Fibroblast of skin of left biceps (primary cell): ENCODE measurements around the gene THSD7B.
"Not testable (repeated sequence)": the region's sequence is repeated elsewhere in the genome, so short reads cannot be mapped to it uniquely, and the experiment has no call there.

ENCODE experiments used
- DNase-seq, 2 experiments: peaks; one replicate each; pipeline ENCODE4 v3.0.0-alpha.2; 2013; ENCODE audit warnings: low read depth in 2 of 2

THSD7B gene

GRCh38 chr2:137523931-137524330, 758.6 kb downstream of the THSD7B start:
- DNase-seq = no peak

- DNase-seq = no peak
These were observed 759.8 kb downstream of the THSD7B start for GRCh38 chr2:137525132-137525531.

GRCh38 chr2:137525641-137526190, 760.4 kb downstream of the THSD7B start:
- DNase-seq = no peak

GRCh38 chr2:137535897-137536296, 770.6 kb downstream of the THSD7B start:
- no peak for DNase-seq

- DNase-seq = no peak
These were observed 774.0 kb downstream of the THSD7B start for GRCh38 chr2:137539336-137539735.

GRCh38 chr2:137547842-137548241, 782.5 kb downstream of the THSD7B start:
- no peak for DNase-seq

GRCh38 chr2:137566387-137566786, 801.0 kb downstream of the THSD7B start:
- DNase-seq = no peak

GRCh38 chr2:137570484-137570883, 805.1 kb downstream of the THSD7B start:
- DNase-seq = no peak

GRCh38 chr2:137587834-137588233, 822.5 kb downstream of the THSD7B start:
- DNase-seq = not testable (repeated sequence)

- DNase-seq = not testable (repeated sequence)
These were observed 823.2 kb downstream of the THSD7B start for GRCh38 chr2:137588578-137588977.

- DNase-seq = no peak
These were observed 824.8 kb downstream of the THSD7B start for GRCh38 chr2:137590102-137590501.

GRCh38 chr2:137607722-137608318, 842.5 kb downstream of the THSD7B start:
- DNase-seq = no peak

- no peak for DNase-seq
These were observed 873.6 kb downstream of the THSD7B start for GRCh38 chr2:137638932-137639331.

- no peak for DNase-seq
These were observed 879.4 kb downstream of the THSD7B start for GRCh38 chr2:137644731-137645130.

GRCh38 chr2:137654046-137654445, 888.7 kb downstream of the THSD7B start:
- no peak for DNase-seq

- no peak for DNase-seq
These were observed 890.5 kb downstream of the THSD7B start for GRCh38 chr2:137655814-137656213.

GRCh38 chr2:137658433-137658832, 893.1 kb downstream of the THSD7B start:
- DNase-seq = no peak

GRCh38 chr2:137659616-137660015, 894.3 kb downstream of the THSD7B start:
- no peak for DNase-seq

GRCh38 chr2:137670111-137670510, 904.8 kb downstream of the THSD7B start:
- DNase-seq = no peak

- DNase-seq = no peak
These were observed 907.7 kb downstream of the THSD7B start for GRCh38 chr2:137672989-137673552.

- no peak for DNase-seq
These were observed 909.6 kb downstream of the THSD7B start for GRCh38 chr2:137674991-137675390.

GRCh38 chr2:137675584-137676327, 910.4 kb downstream of the THSD7B start:
- DNase-seq = no peak

GRCh38 chr2:137676346-137676745, 911.0 kb downstream of the THSD7B start:
- DNase-seq = no peak
